ENCODE measurements around the gene ERO1B.

The ERO1B gene

GRCh38 chr1:236275061-236275460 lies 6.7 kb downstream of the ERO1B start:
- Histone ChIP-seq H3K9me3 (ENCODE audit: severe bottlenecking) (no peaks in the 10 kb centered on the region), H3K36me3 (no peaks in the 10 kb centered on the region), H3K27ac (no peak overlapping the region), H3K4me3 (ENCODE audit: low read depth, low read length) (no peak overlapping the region), H3K27me3 (ENCODE audit: insufficient read depth, low read depth, severe bottlenecking) (no peaks in the 10 kb centered on the region)
- TF ChIP-seq CTCF (IDR thresholded peaks at IDR 0.05; ENCODE audit: low read depth, low read length), result no peak
- no peak for DNase-seq

- Histone ChIP-seq H3K36me3 (no peaks in the 10 kb centered on the region), H3K27ac (no peak overlapping the region), H3K27me3 (ENCODE audit: insufficient read depth, low read depth, severe bottlenecking) (no peaks in the 10 kb centered on the region), H3K4me3 (ENCODE audit: low read depth, low read length) (no peak overlapping the region), H3K9me3 (ENCODE audit: severe bottlenecking) (no peaks in the 10 kb centered on the region)
- no peak for DNase-seq
- no peak for TF ChIP-seq CTCF (IDR thresholded peaks at IDR 0.05; ENCODE audit: low read depth, low read length)
Observed at GRCh38 chr1:236273358-236273757, 8.4 kb downstream of the ERO1B start.

- no peak for DNase-seq
- no peak for TF ChIP-seq CTCF (IDR thresholded peaks at IDR 0.05; ENCODE audit: low read depth, low read length)
- Histone ChIP-seq H3K4me3 (ENCODE audit: low read depth, low read length) (no peak overlapping the region), H3K27me3 (ENCODE audit: insufficient read depth, low read depth, severe bottlenecking) (no peaks in the 10 kb centered on the region), H3K27ac (no peak overlapping the region), H3K9me3 (ENCODE audit: severe bottlenecking) (no peaks in the 10 kb centered on the region), H3K36me3 (no peaks in the 10 kb centered on the region)
Observed at GRCh38 chr1:236269439-236269838, 12.3 kb downstream of the ERO1B start.

- H3K36me3 ChIP-seq, result no peaks in the 10 kb centered on the region
- no peak overlapping the region for H3K27ac ChIP-seq
- no peak for TF ChIP-seq CTCF (IDR thresholded peaks at IDR 0.05; ENCODE audit: low read depth, low read length)
- H3K9me3 ChIP-seq (ENCODE audit: severe bottlenecking), result peaks cover 14% of the 10 kb centered on the region
- H3K4me3 ChIP-seq (ENCODE audit: low read depth, low read length), result no peak overlapping the region
- H3K27me3 ChIP-seq (ENCODE audit: insufficient read depth, low read depth, severe bottlenecking), result no peaks in the 10 kb centered on the region
- DNase-seq, result no peak
Observed at GRCh38 chr1:236261898-236262297, 19.9 kb downstream of the ERO1B start.

- Histone ChIP-seq H3K9me3 (ENCODE audit: severe bottlenecking) (peaks cover 14% of the 10 kb centered on the region), H3K4me3 (ENCODE audit: low read depth, low read length) (no peak overlapping the region), H3K27ac (no peak overlapping the region), H3K27me3 (ENCODE audit: insufficient read depth, low read depth, severe bottlenecking) (no peaks in the 10 kb centered on the region), H3K36me3 (no peaks in the 10 kb centered on the region)
- no peak for TF ChIP-seq CTCF (IDR thresholded peaks at IDR 0.05; ENCODE audit: low read depth, low read length)
- DNase-seq, result no peak
Observed at GRCh38 chr1:236261033-236261432, 20.7 kb downstream of the ERO1B start.

GRCh38 chr1:236259043-236259442 lies 22.7 kb downstream of the ERO1B start:
- Histone ChIP-seq H3K4me3 (ENCODE audit: low read depth, low read length) (no peak overlapping the region), H3K27me3 (ENCODE audit: insufficient read depth, low read depth, severe bottlenecking) (no peaks in the 10 kb centered on the region), H3K27ac (no peak overlapping the region), H3K36me3 (no peaks in the 10 kb centered on the region), H3K9me3 (ENCODE audit: severe bottlenecking) (peaks cover 14% of the 10 kb centered on the region)
- no peak for DNase-seq
- no peak for TF ChIP-seq CTCF (IDR thresholded peaks at IDR 0.05; ENCODE audit: low read depth, low read length)
